Fibroblast of lung (primary cell): Measurements from ENCODE around the gene DNAJC12.

ENCODE experiments used
- EZH2 ChIP-seq: IDR thresholded peaks from 2 replicates; pipeline ENCODE4 v1.5.1; 2012; ENCODE audit warnings: low read length, control low read depth, mild to moderate bottlenecking; ENCODE audit errors: missing control alignments
- TF ChIP-seq, protein P1 (sequence below), 2 donors: IDR thresholded peaks in 1 of 2; conservative IDR thresholded peaks in 1 of 2; 1 replicate in 1 of 2; 2 replicates in 1 of 2; pipeline ENCODE4 v1.5.1; 2011 to 2012; ENCODE audit warnings: low read length in 2 of 2, control low read depth in 1 of 2, inconsistent platforms in 1 of 2, low read depth in 1 of 2, mild to moderate bottlenecking in 1 of 2

DNA sequence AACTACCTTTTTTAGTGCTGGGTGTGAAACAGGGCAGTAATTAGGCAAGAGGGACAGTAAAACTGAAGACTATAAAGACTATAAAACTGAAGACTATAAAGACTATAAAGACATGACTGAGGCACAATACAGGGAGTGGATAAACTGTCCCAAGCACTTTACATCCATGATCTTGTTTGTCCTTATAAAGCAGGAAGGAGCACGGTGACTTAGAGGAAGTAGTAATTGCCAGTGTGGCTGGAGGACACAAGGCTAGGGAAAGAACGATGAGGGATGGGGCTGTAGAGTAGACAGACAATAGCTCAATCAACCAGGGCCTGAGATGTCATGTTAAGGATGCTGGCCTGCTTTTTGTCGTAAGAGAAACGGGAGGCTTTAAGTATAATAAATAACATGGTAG lies 26.0 kb downstream of the DNAJC12 start:
- TF ChIP-seq, protein P1, sequence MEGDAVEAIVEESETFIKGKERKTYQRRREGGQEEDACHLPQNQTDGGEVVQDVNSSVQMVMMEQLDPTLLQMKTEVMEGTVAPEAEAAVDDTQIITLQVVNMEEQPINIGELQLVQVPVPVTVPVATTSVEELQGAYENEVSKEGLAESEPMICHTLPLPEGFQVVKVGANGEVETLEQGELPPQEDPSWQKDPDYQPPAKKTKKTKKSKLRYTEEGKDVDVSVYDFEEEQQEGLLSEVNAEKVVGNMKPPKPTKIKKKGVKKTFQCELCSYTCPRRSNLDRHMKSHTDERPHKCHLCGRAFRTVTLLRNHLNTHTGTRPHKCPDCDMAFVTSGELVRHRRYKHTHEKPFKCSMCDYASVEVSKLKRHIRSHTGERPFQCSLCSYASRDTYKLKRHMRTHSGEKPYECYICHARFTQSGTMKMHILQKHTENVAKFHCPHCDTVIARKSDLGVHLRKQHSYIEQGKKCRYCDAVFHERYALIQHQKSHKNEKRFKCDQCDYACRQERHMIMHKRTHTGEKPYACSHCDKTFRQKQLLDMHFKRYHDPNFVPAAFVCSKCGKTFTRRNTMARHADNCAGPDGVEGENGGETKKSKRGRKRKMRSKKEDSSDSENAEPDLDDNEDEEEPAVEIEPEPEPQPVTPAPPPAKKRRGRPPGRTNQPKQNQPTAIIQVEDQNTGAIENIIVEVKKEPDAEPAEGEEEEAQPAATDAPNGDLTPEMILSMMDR (conservative IDR thresholded peaks at IDR 0.05 in 1 of 2, IDR thresholded peaks at IDR 0.05 in 1 of 2; ENCODE audit: low read depth in 1 of 2, low read length in 2 of 2), result no peak
- no peak for TF ChIP-seq EZH2
